ENCODE data around the gene ATAD5. TPM values are rescaled to one million over a fixed set of nuclear protein-coding genes. Genes with fewer than 3 reads are reported as not detected.

ATAD5 gene
- total RNA-seq, 1 experiment from 2014 or later, result 4.2 TPM

GRCh38 chr17:30894236-30894635, 62.5 kb downstream of the ATAD5 start:
- H3K9me2 ChIP-seq (replicated peaks; ENCODE audit: low read length), result no peaks in the 10 kb centered on the region
- DNase-seq, result no peak
- no peak overlapping the region for H3K4me2 ChIP-seq (ENCODE audit: low read length)
- no peaks in the 10 kb centered on the region for H3K4me1 ChIP-seq (ENCODE audit: insufficient read depth, low read length)
- no peaks in the 10 kb centered on the region for H3F3A ChIP-seq (ENCODE audit: low read length, unreplicated experiment)
- H3K27me3 ChIP-seq (ENCODE audit: low read length), result no peaks in the 10 kb centered on the region
- TF ChIP-seq EZH2 (IDR thresholded peaks at IDR 0.05; ENCODE audit: low read length, unreplicated experiment) (no peak), CTCF (conservative IDR thresholded peaks at IDR 0.05; ENCODE audit: low read depth, low read length) (no peak), EZH2phosphoT487 (IDR thresholded peaks at IDR 0.05; ENCODE audit: borderline replicate concordance, low read length) (no peak)
- no peak for ATAC-seq
- no peak overlapping the region for H3K9ac ChIP-seq (ENCODE audit: low read length)
- no peak overlapping the region for H2AFZ ChIP-seq (ENCODE audit: low read length)
- no peaks in the 10 kb centered on the region for H4K20me1 ChIP-seq (ENCODE audit: low read length)
- no peak overlapping the region for H3K27ac ChIP-seq (ENCODE audit: low read length)
- ChIA-PET CTCF (no interaction called here), POLR2A (ENCODE audit: unreplicated experiment) (no interaction called here)
- H3K4me3 ChIP-seq (ENCODE audit: low read length), result no peak overlapping the region
- H3K79me2 ChIP-seq (ENCODE audit: low read length), result no peaks in the 10 kb centered on the region
- no peaks in the 10 kb centered on the region; the same call in 1 of the 2 replicates for H3K36me3 ChIP-seq (ENCODE audit: low read depth, low read length)
- no peaks in the 10 kb centered on the region for H3K9me3 ChIP-seq (ENCODE audit: low read length)
- no TSS peak for BruUV-seq (replicated peaks)
- intact Hi-C loops (cut with micrococcal nuclease), result no loop called here

- Histone ChIP-seq H3K9ac (ENCODE audit: low read length) (no peak overlapping the region), H3K27me3 (ENCODE audit: low read length) (no peaks in the 10 kb centered on the region), H3K36me3 (ENCODE audit: low read depth, low read length) (no peaks in the 10 kb centered on the region; the same call in 1 of the 2 replicates), H3K27ac (ENCODE audit: low read length) (no peak overlapping the region), H3K9me2 (replicated peaks; ENCODE audit: low read length) (no peaks in the 10 kb centered on the region), H2AFZ (ENCODE audit: low read length) (no peak overlapping the region), H3K4me3 (ENCODE audit: low read length) (no peak overlapping the region), H3K79me2 (ENCODE audit: low read length) (no peaks in the 10 kb centered on the region), H3K9me3 (ENCODE audit: low read length) (no peaks in the 10 kb centered on the region), H4K20me1 (ENCODE audit: low read length) (no peaks in the 10 kb centered on the region), H3K4me2 (ENCODE audit: low read length) (no peak overlapping the region), H3K4me1 (ENCODE audit: insufficient read depth, low read length) (no peaks in the 10 kb centered on the region), H3F3A (ENCODE audit: low read length, unreplicated experiment) (no peaks in the 10 kb centered on the region)
- intact Hi-C loops (cut with micrococcal nuclease), result no loop called here
- ATAC-seq (no peak), DNase-seq (no peak)
- ChIA-PET CTCF (no interaction called here), POLR2A (ENCODE audit: unreplicated experiment) (no interaction called here)
- BruUV-seq (replicated peaks), result no TSS peak
- TF ChIP-seq EZH2 (IDR thresholded peaks at IDR 0.05; ENCODE audit: low read length, unreplicated experiment) (no peak), EZH2phosphoT487 (IDR thresholded peaks at IDR 0.05; ENCODE audit: borderline replicate concordance, low read length) (no peak), CTCF (conservative IDR thresholded peaks at IDR 0.05; ENCODE audit: low read depth, low read length) (no peak)
Measured at GRCh38 chr17:30897311-30897710, 65.5 kb downstream of the ATAD5 start.

DNA sequence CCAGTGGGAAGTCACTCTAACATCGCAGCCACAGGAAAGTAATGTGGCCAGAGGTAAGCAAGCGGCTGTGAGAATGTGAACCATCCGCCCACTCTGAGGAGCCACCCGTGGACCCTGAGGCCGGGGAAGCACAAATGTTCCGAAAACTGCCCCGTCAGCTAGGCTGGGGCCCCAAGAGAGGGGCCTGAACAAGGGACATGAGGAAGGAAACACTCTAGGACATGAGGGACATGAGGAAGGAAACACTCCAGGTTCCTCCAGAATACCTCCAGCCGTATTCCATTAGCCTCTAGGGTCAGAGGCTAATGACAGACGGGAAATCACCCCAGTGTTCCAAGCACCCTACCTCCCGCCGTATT, 74.0 kb downstream of the ATAD5 start:
- peak; percentile 2 for DNase-seq
- Histone ChIP-seq H3K27me3 (ENCODE audit: low read length) (no peaks in the 10 kb centered on the region), H3K9me2 (replicated peaks; ENCODE audit: low read length) (no peaks in the 10 kb centered on the region), H3K36me3 (ENCODE audit: low read depth, low read length) (no peaks in the 10 kb centered on the region; the same call in 1 of the 2 replicates), H2AFZ (ENCODE audit: low read length) (peak overlapping the region; percentile 96), H3K27ac (ENCODE audit: low read length) (no peak overlapping the region), H3K79me2 (ENCODE audit: low read length) (peaks cover 18% of the 10 kb centered on the region), H4K20me1 (ENCODE audit: low read length) (no peaks in the 10 kb centered on the region), H3K4me1 (ENCODE audit: insufficient read depth, low read length) (no peaks in the 10 kb centered on the region), H3K9me3 (ENCODE audit: low read length) (no peaks in the 10 kb centered on the region), H3F3A (ENCODE audit: low read length, unreplicated experiment) (no peaks in the 10 kb centered on the region), H3K4me3 (ENCODE audit: low read length) (peak overlapping the region; percentile 97), H3K9ac (ENCODE audit: low read length) (peak overlapping the region; percentile 84), H3K4me2 (ENCODE audit: low read length) (peak overlapping the region; percentile 89)
- peak; percentile 39 for ATAC-seq
- BruUV-seq (replicated peaks), result TSS peak; percentile 72
- ChIA-PET CTCF (no interaction called here), POLR2A (ENCODE audit: unreplicated experiment) (no interaction called here)
- TF ChIP-seq CTCF (conservative IDR thresholded peaks at IDR 0.05; ENCODE audit: low read depth, low read length) (no peak), EZH2 (IDR thresholded peaks at IDR 0.05; ENCODE audit: low read length, unreplicated experiment) (no peak), EZH2phosphoT487 (IDR thresholded peaks at IDR 0.05; ENCODE audit: borderline replicate concordance, low read length) (no peak)
- intact Hi-C loops (cut with micrococcal nuclease), result loop anchor here (5.0 kb wide), 1 partner anchor 67 kb away; the partner anchor contains the start of gene RNF135
